ENCODE measurements around the gene SKAP1.

The SKAP1 gene

GRCh38 chr17:48317732-48318131 is 112.3 kb downstream of the SKAP1 start:
- DNase-seq (ENCODE audit: extremely low read depth, low read depth): no peak
- TF ChIP-seq, protein P1, sequence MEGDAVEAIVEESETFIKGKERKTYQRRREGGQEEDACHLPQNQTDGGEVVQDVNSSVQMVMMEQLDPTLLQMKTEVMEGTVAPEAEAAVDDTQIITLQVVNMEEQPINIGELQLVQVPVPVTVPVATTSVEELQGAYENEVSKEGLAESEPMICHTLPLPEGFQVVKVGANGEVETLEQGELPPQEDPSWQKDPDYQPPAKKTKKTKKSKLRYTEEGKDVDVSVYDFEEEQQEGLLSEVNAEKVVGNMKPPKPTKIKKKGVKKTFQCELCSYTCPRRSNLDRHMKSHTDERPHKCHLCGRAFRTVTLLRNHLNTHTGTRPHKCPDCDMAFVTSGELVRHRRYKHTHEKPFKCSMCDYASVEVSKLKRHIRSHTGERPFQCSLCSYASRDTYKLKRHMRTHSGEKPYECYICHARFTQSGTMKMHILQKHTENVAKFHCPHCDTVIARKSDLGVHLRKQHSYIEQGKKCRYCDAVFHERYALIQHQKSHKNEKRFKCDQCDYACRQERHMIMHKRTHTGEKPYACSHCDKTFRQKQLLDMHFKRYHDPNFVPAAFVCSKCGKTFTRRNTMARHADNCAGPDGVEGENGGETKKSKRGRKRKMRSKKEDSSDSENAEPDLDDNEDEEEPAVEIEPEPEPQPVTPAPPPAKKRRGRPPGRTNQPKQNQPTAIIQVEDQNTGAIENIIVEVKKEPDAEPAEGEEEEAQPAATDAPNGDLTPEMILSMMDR (IDR thresholded peaks at IDR 0.05; ENCODE audit: low read depth, low read length): no peak

DNA sequence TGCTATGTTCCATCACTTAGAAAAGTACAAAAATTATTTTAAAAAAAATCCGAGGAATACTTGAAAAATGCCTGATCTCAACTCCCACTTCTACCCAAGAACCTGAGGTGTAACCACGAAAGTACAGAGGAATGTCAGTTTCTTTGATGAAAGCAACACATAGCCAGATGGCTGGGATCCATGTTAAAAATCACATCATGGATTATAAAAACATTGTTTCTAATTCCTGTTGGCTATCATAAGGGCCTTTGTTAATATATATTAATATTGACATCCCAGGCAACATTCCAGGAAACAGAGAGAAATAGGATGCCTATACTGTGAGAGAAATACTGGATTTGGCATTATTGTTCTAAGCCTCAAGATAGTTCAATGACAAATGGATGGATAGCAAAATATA is 115.3 kb downstream of the SKAP1 start:
- TF ChIP-seq, protein P1 (IDR thresholded peaks at IDR 0.05; ENCODE audit: low read depth, low read length): no peak
- no peak for DNase-seq (ENCODE audit: extremely low read depth, low read depth)

- no peak for DNase-seq (ENCODE audit: extremely low read depth, low read depth)
- TF ChIP-seq, protein P1 (IDR thresholded peaks at IDR 0.05; ENCODE audit: low read depth, low read length): no peak
These were observed 116.8 kb downstream of the SKAP1 start for GRCh38 chr17:48313096-48313755.

DNA sequence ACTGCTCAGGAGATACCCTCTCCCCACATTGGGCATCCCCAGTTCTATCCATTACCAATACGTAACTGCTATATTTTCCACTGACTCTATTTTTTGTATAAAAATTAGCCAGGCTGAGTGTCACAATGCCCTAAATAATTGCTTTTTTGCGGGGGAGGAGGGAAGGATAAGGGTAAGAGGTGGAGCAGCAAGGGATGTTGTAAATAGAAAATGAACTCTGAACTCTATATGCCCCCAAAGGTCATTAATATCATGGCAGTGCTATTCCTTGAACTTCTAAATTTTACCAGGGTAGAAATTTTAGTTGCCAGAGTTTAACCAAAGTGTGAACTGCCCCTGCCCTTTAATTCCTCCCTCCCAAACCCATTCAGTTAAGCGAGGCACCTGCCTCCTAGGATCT is 118.7 kb downstream of the SKAP1 start:
- no peak for DNase-seq (ENCODE audit: extremely low read depth, low read depth)
- TF ChIP-seq, protein P1 (IDR thresholded peaks at IDR 0.05; ENCODE audit: low read depth, low read length): no peak

- TF ChIP-seq, protein P1 (IDR thresholded peaks at IDR 0.05; ENCODE audit: low read depth, low read length): no peak
- DNase-seq (ENCODE audit: extremely low read depth, low read depth): no peak
These were observed 119.2 kb downstream of the SKAP1 start for GRCh38 chr17:48310748-48311213.

DNA sequence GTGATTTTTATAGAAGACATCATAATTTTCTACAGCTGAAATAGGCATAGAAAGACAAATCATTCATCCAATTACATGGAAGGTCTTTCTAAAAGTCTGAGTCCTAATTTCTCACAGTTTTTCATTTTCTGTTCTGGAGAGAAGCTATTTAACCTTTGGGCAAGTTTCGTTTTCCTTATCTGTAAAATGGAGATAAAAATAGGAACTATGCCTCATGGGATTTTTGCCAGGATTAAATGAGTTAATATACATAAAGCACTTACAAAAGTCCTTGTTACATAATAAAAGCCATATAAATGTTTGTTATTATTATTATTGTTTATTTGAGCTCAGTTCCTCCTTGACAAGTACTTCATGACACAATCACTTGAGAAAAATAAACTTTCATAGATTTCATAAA is 121.4 kb downstream of the SKAP1 start:
- no peak for DNase-seq (ENCODE audit: extremely low read depth, low read depth)
- TF ChIP-seq, protein P1 (IDR thresholded peaks at IDR 0.05; ENCODE audit: low read depth, low read length): no peak

DNA sequence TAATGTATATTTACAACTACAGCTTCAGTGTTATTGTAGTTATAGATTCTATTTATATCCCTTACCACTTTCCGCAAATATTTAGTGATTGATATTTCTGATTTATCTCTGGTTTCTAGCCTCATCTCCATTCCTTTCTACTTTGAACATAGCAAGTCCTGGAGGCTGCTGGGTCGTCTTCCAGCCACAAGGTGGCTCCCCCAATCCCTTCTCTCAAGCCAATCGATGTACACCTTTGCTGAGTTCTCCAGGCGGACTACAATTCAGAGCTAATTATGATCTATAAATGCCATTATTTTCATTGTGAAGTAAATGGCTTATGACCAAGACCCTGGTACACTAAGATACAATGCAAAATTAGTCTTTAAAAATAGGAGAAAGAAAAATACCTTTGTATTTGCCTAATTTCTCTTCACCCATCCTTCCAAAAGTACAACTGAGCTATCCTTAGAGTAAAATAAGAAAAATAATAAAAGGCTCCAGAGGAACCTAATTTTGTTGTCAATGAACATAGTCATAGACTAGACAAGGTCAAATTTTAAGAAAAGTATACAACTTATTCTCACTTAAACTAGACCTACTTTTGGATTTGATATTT is 122.1 kb downstream of the SKAP1 start:
- TF ChIP-seq, protein P1 (IDR thresholded peaks at IDR 0.05; ENCODE audit: low read depth, low read length): peak; percentile 88
- DNase-seq (ENCODE audit: extremely low read depth, low read depth): peak; percentile 0

All from AG09319 (cell line).